Hippocampal formation (tissue), 2 donors: ENCODE measurements around the gene IKZF3.
A peak's percentile ranks its signal among the peaks of the same experiment; 100 is the strongest.
"Not testable (repeated sequence)": the region's sequence is repeated elsewhere in the genome, so short reads cannot be mapped to it uniquely, and the experiment has no call there.

Experiments used
- DNase-seq, 2 donors: peaks; one replicate each; lab custom pipeline; 2025; lab: John Stamatoyannopoulos, UW

Gene IKZF3

DNA sequence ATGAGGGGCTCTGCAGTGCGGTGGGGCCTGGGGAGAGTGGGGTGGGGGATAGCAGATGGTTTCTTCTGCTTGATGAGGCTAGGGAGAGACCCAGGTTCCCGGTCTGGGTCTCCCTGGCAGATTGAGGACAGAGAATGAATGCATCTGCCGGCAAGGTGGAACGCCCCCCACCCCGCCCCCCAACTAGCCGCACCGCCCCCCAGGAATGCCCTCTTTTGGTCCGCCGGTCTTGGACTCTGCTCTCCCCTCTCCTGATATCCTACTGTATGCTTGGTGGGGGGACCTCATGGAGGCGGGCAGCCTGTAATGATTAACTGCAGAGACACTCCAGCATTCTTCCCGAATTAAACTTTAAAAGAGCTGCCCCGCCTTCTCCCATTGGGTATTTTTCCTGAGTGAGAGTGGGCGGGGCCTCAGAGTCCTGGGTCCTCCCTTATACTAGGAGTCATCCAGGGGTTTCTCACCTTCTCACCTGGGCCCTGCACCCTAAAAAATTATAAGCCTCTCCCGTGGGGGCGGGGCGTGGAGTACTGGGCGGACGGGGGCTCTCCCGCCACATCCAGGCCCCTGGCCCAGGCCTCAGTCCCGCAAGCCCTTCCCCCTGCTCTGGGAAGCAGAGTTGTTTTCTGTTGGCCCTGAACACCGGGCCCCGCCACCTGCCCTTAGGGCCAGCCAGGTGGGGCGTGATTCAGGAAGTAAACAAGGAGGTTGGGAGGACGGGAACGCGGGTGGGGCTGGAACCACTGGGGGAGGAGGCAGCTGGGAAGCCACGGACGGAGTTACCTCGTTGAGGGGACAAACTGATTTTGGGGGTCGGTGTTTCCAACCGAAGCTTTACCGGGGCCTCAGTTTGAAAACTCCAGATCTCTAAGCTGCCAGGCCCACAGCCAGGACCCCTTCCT is 124.9 kb downstream of the IKZF3 start:
- no peak for DNase-seq

DNA sequence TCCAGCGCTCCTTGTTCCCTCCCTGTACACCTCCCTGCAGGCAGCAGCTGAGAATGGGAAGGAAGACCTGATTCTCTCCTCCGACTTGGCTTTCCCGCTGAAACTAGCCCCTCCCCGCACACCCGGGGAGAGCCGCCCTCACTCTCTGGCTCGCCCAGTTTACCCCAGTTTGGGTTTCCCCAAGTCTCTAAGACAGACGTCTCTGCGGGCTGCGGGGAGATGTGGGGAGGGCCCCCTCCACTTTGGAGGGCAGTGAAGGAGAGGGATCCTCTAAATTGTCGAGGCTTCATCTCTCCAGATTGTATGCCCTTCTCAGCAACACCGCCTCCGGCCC is 125.6 kb downstream of the IKZF3 start:
- DNase-seq, result no peak

DNA sequence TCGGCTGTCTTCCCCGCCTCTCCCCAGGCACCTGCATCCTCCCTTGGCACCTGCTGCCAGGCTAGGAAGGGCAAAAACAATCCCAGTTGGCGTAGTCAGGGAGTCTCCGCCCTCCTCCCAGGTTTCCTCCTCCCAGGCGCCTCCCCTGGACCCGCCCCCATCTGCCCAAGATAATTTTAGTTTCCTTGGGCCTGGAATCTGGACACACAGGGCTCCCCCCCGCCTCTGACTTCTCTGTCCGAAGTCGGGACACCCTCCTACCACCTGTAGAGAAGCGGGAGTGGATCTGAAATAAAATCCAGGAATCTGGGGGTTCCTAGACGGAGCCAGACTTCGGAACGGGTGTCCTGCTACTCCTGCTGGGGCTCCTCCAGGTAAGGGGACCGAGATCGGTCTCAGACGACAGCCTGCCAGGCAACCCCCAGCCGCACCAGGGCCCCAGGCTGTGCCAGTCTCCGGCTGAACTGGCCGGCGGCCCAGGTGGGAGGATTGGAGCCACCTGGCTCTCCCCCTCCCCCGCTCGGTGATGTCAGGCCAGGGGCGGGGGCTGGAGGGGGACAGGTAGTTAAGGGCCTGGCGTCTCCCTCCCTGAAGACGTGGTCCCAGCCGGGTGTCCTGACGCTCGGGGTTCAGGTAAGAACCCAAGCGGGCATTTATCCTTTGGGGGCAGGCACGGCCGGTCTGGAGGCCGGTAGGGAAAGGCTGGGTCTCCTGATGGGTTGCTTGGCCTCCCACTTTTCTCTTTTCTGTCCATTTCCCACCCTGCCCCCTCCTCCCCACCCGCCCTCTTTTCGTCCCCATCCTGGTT is 126.1 kb downstream of the IKZF3 start, which contains the start of gene GRB7:
Gene GRB7, plus strand, starts transcription at position 179 of the 808 bp plus-strand sequence. CDS start 4,364 bp downstream, outside the sequence.
- DNase-seq, result no peak

DNA sequence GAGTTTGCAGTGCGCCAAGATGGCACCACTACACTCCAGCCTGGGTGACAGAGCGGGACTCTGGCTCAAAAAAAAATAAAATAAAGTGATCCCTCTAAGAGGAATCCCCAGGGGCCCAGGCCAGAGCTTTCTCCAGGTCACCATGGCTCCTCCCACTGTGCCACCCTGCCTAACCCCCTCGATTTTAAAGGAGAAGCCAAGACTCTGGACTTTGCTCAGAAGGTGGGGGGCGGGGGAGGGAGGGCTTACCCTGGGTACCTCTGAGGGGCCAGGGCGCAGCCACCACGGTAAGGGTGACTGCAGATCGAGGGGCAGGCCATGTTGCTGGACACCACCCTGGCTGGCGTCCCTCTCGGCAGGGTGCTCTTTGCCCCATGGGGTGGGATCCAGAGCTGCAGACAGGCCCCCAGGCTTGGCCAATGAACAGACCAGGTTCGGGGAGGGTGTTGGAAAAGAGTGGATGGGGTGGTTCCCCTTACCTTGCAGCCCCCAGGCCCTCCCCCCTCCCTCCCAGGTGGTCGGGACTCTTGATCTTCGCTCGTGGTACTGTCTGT is 126.8 kb downstream of the IKZF3 start:
- DNase-seq, result no peak

DNA sequence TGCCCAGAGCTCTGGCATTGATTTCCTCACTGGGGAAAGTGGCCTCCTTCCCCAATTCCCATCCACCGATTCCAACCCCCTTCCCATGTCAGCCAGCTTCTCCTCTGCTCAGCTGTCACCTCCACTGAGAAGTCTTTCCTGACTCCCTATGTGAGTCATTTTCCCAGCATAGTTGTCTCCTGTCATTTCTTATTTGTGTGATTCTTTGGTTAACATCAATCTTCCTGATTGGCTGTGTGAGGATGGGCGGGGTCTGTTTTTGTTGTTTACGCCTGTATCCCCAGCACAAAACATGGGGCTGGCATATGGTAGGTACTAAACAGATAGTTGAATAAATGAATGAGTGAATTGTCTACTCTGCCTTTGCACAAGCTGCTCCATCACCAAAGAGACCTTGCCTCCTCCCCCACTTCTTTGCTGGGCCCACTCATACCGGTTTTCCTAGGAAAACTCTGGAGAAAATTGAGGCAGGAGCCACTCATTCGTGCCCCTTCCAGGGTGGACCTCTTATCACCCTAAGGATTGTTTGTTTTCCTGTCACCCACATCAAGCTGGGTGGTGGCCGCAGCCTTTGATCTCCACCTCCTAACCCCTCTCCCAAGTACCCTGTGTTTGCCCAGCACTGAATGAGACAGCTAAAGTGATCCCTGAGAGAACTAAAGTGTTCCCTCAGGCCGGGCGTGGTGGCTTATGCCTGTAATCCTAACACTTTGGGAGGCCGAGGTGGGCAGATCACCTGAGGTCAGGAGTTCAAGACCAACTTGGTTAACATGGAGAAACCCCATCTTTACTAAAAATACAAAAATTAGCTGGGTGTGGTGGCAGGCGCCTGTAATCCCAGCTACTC is 127.6 kb downstream of the IKZF3 start:
- DNase-seq, result no peak

DNA sequence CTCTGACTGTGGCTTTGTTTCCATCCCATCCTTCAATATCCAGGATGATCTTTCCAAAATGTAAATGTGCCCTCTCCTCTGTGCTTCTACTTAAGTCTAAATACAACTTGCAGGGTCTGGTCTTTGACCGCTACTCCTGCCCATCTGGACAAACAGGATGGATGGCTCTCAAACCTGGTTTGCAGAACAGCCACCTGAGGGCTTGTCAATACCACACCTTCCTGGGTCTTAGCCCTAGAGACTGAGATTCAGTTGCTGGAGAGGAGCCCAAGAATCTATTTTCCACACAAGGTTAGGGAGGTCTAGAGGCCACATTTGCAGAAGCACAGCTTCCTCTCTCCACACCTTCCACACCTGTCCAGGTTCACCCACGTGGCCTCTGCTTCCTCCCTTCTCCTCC is 128.2 kb downstream of the IKZF3 start:
- DNase-seq, result no peak

DNA sequence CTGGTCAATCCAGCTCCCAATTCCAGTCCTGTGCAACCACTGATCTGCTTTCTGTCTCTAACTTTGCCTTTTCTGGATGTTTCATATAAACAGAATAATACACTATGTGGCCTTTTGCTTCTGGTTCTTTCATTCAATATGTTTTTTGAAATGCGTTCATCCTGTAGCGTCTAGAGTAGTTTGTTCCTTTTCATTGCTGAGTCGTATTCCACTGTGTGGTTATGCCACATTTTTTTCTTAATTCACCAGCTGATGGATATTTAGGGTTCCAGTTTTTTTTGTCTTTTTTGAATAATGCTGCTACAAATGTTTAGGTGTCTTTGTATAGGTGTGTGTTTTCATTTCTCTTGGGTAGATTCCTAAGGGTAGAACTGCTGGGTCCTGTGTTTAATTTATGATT is 131.5 kb downstream of the IKZF3 start:
- no peak for DNase-seq

DNA sequence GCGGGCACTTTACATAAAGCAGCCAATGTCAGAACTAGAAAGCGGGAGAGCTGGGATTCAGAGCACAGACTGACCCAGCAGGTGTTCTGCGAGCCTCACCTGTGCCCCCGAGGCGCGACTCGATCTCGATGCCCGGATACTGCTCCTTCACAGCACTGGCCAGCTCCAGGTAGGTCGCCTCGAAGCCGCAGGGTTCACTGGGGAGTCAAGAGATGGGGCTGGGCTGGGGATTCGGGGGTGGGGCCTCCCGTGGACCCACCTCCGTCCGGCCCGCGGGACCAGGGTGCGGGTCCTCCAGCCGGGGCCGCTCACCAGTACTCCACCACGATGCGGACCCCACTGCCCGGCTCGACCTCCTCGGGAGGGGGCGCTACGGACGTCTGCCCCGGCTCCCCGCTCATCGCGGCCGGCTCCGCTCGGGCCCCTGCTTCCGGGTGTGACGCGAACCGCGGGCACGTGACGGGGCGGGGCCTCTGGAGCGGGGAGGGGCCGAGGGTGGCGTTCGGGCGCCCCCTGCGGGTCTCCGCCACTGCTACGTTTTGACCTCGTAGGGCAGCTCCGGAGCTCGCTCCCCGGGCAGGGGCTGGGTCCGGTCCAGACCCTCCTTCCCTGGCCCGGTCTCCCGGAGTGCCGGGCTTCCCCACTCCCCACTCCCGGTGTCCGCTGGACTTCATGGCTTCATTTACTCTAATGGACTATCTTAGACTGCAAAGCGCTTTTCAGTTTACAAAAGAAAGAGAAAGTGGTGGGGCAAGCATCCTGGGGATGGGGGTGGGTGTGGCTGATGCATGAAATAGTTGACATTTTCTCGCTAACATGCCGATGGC is 133.8 kb downstream of the IKZF3 start, which contains the start of gene MIEN1:
Gene MIEN1, minus strand, starts transcription at position 438 of the 827 bp plus-strand sequence. Its CDS starts 37 bp downstream, at position 401.
- peak; percentile 62 to 87 for DNase-seq

DNA sequence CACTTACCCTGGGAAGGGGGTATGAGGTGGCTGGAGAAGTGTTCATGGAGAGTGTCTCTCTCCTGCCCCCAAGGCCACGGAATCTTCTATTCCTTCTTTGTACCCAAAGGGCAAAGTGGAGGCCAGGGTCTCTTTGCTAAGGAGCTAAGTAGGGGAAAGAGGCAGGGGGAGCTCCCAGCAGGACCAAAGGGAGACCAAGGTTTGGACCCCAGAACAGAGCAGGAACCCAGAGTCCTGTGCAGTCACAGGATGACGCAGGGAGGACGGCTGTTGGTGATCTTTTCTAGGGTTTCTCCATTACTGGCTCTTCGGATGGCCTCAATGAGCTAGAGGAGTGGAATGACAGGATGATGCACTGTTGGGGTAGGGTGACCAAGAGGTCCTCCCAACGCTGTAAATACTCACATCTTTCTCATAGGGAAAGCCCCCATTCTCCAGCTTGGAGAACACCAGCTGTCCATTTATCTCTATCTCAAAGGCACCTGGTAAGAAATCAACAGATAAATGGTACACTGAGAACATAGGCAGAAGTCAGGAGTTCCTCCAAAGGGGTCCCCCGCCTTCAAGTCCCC is 134.7 kb downstream of the IKZF3 start:
- no peak for DNase-seq

DNA sequence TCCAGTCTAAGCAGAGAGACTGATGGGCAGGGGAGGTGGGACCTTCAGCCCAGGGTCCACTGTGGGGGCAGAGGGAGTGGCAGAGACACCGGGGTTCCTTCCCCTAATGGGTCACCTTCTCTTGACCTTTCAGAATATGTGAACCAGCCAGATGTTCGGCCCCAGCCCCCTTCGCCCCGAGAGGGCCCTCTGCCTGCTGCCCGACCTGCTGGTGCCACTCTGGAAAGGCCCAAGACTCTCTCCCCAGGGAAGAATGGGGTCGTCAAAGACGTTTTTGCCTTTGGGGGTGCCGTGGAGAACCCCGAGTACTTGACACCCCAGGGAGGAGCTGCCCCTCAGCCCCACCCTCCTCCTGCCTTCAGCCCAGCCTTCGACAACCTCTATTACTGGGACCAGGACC is 136.6 kb downstream of the IKZF3 start:
- no peak for DNase-seq

DNA sequence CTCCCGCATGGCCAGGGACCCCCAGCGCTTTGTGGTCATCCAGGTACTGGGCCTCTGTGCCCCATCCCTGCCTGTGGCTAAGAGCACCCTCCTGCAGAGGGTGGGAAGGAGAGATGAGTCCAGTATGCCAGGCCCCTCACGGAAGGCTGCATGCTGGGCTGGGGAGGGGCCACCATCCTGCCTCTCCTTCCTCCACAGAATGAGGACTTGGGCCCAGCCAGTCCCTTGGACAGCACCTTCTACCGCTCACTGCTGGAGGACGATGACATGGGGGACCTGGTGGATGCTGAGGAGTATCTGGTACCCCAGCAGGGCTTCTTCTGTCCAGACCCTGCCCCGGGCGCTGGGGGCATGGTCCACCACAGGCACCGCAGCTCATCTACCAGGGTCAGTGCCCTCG is 137.5 kb downstream of the IKZF3 start:
- DNase-seq, result no peak

DNA sequence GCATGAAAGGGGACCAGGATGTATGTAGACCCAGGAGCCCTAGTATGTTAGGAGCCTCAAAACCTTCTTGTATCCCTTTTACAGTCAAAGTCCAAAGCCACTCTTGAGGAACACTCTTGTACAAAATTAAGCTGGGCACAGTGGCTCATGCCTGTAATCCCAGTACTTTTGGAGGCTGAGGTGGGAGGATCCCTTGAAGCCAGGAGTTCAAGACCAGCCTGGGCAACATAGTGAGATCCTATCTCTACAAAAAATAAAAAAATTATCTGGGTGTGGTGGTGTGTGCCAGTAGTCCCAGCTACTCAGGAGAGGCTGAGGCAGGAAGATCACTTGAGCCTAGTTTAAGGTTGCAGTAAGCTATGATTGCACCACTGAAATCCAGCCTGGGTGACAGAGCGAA is 138.2 kb downstream of the IKZF3 start:
- not testable (repeated sequence) for DNase-seq

DNA sequence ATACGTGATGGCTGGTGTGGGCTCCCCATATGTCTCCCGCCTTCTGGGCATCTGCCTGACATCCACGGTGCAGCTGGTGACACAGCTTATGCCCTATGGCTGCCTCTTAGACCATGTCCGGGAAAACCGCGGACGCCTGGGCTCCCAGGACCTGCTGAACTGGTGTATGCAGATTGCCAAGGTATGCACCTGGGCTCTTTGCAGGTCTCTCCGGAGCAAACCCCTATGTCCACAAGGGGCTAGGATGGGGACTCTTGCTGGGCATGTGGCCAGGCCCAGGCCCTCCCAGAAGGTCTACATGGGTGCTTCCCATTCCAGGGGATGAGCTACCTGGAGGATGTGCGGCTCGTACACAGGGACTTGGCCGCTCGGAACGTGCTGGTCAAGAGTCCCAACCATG is 139.4 kb downstream of the IKZF3 start:
- DNase-seq, result no peak

DNA sequence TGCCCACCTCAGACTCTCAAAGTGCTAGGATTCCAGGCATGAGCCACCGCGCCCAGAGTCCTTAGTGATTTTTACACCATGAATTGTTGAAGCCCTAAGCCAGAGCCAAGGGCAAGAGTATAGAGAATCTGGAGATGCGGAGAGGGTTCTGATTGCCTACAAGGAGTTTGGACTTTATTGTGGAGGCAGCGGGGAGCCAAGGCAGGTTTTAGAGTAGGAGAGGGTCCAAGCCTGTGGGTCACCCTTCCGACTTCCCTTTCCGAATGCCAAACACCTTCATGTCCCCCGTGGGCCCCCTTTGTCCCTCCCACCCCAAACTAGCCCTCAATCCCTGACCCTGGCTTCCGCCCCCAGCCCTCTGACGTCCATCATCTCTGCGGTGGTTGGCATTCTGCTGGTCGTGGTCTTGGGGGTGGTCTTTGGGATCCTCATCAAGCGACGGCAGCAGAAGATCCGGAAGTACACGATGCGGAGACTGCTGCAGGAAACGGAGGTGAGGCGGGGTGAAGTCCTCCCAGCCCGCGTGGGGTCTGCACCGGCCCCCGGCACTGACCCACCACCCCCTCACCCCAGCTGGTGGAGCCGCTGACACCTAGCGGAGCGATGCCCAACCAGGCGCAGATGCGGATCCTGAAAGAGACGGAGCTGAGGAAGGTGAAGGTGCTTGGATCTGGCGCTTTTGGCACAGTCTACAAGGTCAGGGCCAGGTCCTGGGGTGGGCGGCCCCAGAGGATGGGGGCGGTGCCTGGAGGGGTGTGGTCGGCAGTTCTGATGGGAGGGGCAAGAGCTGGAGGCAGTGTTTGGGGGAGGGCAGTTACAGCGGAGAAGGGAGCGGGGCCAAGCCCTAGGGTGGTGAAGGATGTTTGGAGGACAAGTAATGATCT is 140.9 kb downstream of the IKZF3 start:
- DNase-seq, result no peak

DNA sequence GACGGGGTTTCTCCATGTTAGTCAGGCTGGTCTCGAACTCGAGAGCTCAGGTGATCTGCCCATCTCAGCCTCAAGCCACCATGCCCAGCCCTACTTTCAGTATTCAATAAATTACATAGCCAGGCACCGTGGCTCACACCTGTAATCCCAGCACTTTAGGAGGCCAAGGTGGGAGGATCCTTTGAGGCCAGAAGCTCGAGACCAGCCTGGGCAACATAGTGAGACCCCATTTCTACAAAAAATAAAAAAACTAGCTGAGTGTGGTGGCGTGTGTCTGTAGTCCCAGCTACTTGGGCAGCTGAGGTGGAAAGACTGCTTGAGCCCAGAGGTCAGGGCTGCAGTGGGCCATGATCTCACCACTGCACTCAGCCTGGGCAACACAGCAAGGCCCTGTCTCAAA is 142.0 kb downstream of the IKZF3 start:
- DNase-seq, result no peak

DNA sequence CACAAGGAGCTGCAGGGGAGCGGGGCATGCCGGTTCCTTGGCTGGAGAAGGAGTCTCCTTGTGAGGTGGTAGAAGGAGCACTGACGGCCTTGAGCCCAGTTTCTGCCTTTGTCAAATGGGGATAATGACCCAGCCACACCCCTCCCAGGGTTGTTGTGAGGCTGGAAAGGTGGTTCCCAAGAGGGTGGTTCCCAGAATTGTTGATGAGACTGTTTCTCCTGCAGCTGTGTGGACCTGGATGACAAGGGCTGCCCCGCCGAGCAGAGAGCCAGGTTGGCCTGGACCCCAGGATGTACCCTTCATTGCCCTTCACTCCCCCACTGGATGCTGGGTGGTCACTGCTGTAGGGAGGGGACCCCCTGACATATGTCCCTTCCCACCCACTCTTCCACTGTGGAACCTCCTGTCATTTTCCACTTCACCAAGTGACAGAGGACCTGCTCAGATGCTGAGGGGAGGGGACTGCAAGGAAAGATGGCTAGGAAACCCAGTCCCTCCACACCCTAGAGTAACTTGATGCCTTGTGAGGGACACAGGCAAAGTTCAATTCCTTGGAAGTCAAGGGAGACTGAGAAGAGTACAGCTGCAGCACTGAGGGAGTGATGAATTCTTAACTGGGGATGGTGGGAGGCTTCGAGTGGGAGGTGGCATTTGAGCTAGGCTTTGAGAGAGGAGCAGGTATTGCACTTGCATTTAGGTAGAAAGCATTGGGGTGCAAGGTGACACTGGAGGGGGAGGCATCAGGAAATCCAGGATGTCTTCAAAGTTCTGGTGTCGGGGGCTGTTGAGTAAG is 144.4 kb downstream of the IKZF3 start:
- DNase-seq, result no peak

DNA sequence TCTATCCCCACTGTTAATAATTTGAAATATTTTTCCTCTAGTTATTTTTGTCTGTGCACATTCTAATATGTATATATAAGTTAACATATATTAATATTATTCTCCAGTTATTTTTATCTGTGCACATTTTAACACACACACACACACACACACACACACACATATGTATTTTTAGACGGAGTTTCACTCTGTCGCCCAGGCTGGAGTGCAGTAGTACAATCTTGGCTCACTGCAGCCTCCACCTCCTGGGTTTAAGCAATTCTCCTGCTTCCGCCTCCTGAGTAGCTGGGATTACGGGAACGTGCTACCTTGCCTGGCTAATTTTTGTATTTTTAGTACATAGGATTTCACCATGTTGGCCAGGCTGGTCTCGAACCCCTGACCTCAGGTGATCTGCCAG is 146.5 kb downstream of the IKZF3 start:
- no peak for DNase-seq

DNA sequence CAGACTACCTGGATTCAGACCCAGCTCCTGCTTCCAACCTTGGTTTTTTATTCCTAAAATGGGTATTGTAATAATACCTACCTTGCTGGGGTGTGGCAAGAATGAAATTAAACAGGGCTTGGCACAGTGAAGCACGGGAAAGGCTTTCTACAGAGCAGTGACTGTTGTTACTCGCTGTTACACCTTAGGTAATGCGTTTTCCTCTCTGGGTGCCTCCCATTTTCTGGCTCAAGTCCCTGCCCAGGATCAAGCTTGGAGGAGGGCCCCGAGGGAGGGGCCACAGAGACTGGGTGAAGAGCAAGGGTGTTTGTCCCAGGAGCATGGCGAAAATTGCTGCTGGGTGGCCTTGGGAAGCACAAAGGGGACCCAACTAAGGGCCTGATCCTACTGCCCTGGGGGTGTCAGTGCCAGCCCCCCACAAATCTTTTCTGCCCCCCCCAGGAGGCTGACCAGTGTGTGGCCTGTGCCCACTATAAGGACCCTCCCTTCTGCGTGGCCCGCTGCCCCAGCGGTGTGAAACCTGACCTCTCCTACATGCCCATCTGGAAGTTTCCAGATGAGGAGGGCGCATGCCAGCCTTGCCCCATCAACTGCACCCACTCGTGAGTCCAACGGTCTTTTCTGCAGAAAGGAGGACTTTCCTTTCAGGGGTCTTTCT is 147.1 kb downstream of the IKZF3 start:
- no peak for DNase-seq
